ENCODE results near the gene MRPL24. TPM values are rescaled to one million over a fixed set of nuclear protein-coding genes. Genes with fewer than 3 reads are reported as not detected.

Gene MRPL24
- 189 and 246 TPM in 2 replicates for total RNA-seq (2014; rRNA removed; shearing (Covaris generic); ENCODE audit: low replicate concordance)

GRCh38 chr1:156740741-156741480, at the start of gene MRPL24:
Gene MRPL24 (minus strand): TSS chr1:156741088. CDS start chr1:156738704, 2,384 bp downstream.
- H3K4me3 ChIP-seq = peak within 1 kb of the TSS; percentile 68
- H3K27me3 ChIP-seq = no peaks in the 10 kb centered on the region
- no peaks in the 10 kb centered on the region for H3K9me3 ChIP-seq
- peaks cover 90% of the 10 kb centered on the region for H3K36me3 ChIP-seq
- DNase-seq = peak; percentile 99

- Histone ChIP-seq H3K27me3 (no peaks in the 10 kb centered on the region), H3K36me3 (peaks cover 87% of the 10 kb centered on the region), H3K9me3 (no peaks in the 10 kb centered on the region), H3K4me3 (no peak overlapping the region)
- DNase-seq = no peak
Observed at GRCh38 chr1:156789621-156790318, 48.9 kb upstream of the MRPL24 start.

GRCh38 chr1:156788136-156788535, 47.2 kb upstream of the MRPL24 start:
- Histone ChIP-seq H3K9me3 (no peaks in the 10 kb centered on the region), H3K4me3 (no peak overlapping the region), H3K27me3 (no peaks in the 10 kb centered on the region), H3K36me3 (peaks cover 85% of the 10 kb centered on the region)
- DNase-seq = no peak

- Histone ChIP-seq H3K36me3 (peaks cover 87% of the 10 kb centered on the region), H3K27me3 (no peaks in the 10 kb centered on the region), H3K4me3 (no peak overlapping the region), H3K9me3 (no peaks in the 10 kb centered on the region)
- no peak for DNase-seq
Observed at GRCh38 chr1:156786640-156787039, 45.8 kb upstream of the MRPL24 start.

GRCh38 chr1:156785458-156785857, 44.6 kb upstream of the MRPL24 start:
- Histone ChIP-seq H3K27me3 (no peaks in the 10 kb centered on the region), H3K36me3 (peaks cover 83% of the 10 kb centered on the region), H3K4me3 (no peak overlapping the region), H3K9me3 (no peaks in the 10 kb centered on the region)
- DNase-seq = no peak

- Histone ChIP-seq H3K9me3 (no peaks in the 10 kb centered on the region), H3K36me3 (peaks cover 63% of the 10 kb centered on the region)
- no peak for DNase-seq
Observed at GRCh38 chr1:156781585-156782186, 40.8 kb upstream of the MRPL24 start.

GRCh38 chr1:156777573-156777972, 36.7 kb upstream of the MRPL24 start:
- no peaks in the 10 kb centered on the region for H3K9me3 ChIP-seq
- no peaks in the 10 kb centered on the region for H3K27me3 ChIP-seq
- peaks cover 45% of the 10 kb centered on the region for H3K36me3 ChIP-seq
- H3K4me3 ChIP-seq = no peak overlapping the region
- no peak for DNase-seq

More at GRCh38 chr1:156781585-156782186, 40.8 kb upstream of the MRPL24 start:
- H3K27me3 ChIP-seq = no peaks in the 10 kb centered on the region
- H3K4me3 ChIP-seq = no peak overlapping the region

- Histone ChIP-seq H3K4me3 (no peak overlapping the region), H3K36me3 (peaks cover 45% of the 10 kb centered on the region), H3K9me3 (no peaks in the 10 kb centered on the region), H3K27me3 (no peaks in the 10 kb centered on the region)
- DNase-seq = no peak
Observed at GRCh38 chr1:156776942-156777341, 36.1 kb upstream of the MRPL24 start.

GRCh38 chr1:156775799-156776198, 34.9 kb upstream of the MRPL24 start:
- H3K27me3 ChIP-seq = no peaks in the 10 kb centered on the region
- H3K36me3 ChIP-seq = peaks cover 48% of the 10 kb centered on the region
- no peak overlapping the region for H3K4me3 ChIP-seq
- DNase-seq = no peak
- H3K9me3 ChIP-seq = no peaks in the 10 kb centered on the region

GRCh38 chr1:156773607-156774006, 32.7 kb upstream of the MRPL24 start:
- DNase-seq = no peak
- Histone ChIP-seq H3K9me3 (no peaks in the 10 kb centered on the region), H3K36me3 (peaks cover 53% of the 10 kb centered on the region), H3K4me3 (no peak overlapping the region), H3K27me3 (no peaks in the 10 kb centered on the region)

- no peak for DNase-seq
- H3K4me3 ChIP-seq = no peak overlapping the region
- H3K36me3 ChIP-seq = peaks cover 60% of the 10 kb centered on the region
- H3K27me3 ChIP-seq = no peaks in the 10 kb centered on the region
- H3K9me3 ChIP-seq = no peaks in the 10 kb centered on the region
Observed at GRCh38 chr1:156772728-156773497, 32.0 kb upstream of the MRPL24 start.

- no peaks in the 10 kb centered on the region for H3K27me3 ChIP-seq
- no peak for DNase-seq
- no peaks in the 10 kb centered on the region for H3K9me3 ChIP-seq
- no peak overlapping the region for H3K4me3 ChIP-seq
- peaks cover 62% of the 10 kb centered on the region for H3K36me3 ChIP-seq
Observed at GRCh38 chr1:156772222-156772621, 31.3 kb upstream of the MRPL24 start.

- Histone ChIP-seq H3K36me3 (peaks cover 50% of the 10 kb centered on the region), H3K4me3 (peak overlapping the region; percentile 88), H3K27me3 (no peaks in the 10 kb centered on the region), H3K9me3 (no peaks in the 10 kb centered on the region)
- no peak for DNase-seq
Observed at GRCh38 chr1:156768610-156769295, 27.9 kb upstream of the MRPL24 start.

- DNase-seq = peak; percentile 52
- H3K36me3 ChIP-seq = peaks cover 43% of the 10 kb centered on the region
- peak overlapping the region; percentile 88 for H3K4me3 ChIP-seq
- H3K9me3 ChIP-seq = no peaks in the 10 kb centered on the region
- H3K27me3 ChIP-seq = no peaks in the 10 kb centered on the region
Observed at GRCh38 chr1:156767879-156768604, 27.2 kb upstream of the MRPL24 start.

- H3K9me3 ChIP-seq = no peaks in the 10 kb centered on the region
- H3K27me3 ChIP-seq = no peaks in the 10 kb centered on the region
- peaks cover 36% of the 10 kb centered on the region for H3K36me3 ChIP-seq
- peak; percentile 99 for DNase-seq
- peak within 1 kb of the TSS; percentile 88 for H3K4me3 ChIP-seq
Observed at GRCh38 chr1:156767101-156767878, 26.4 kb upstream of the MRPL24 start, which contains the start of gene PRCC. Gene PRCC (plus strand): TSS chr1:156767535. CDS start chr1:156767772, 237 bp downstream.
